Putamen (tissue), 1 donor: ENCODE results near the gene CDK8.
"Not testable (repeated sequence)": the region's sequence is repeated elsewhere in the genome, so short reads cannot be mapped to it uniquely, and the experiment has no call there.

ENCODE experiments used
- DNase-seq: peaks from one replicate; pipeline ENCODE4 v3.0.0-alpha.2; 2016; ENCODE audit warnings: low spot score

The CDK8 gene

GRCh38 chr13:26316095-26316494 is 62.2 kb downstream of the CDK8 start:
- DNase-seq, result not testable (repeated sequence)

- DNase-seq, result no peak
Measured at GRCh38 chr13:26320766-26321165, 66.8 kb downstream of the CDK8 start.

GRCh38 chr13:26323127-26323526 is 69.2 kb downstream of the CDK8 start:
- no peak for DNase-seq

GRCh38 chr13:26323764-26324163 is 69.8 kb downstream of the CDK8 start:
- DNase-seq, result no peak

- no peak for DNase-seq
Measured at GRCh38 chr13:26324294-26324693, 70.4 kb downstream of the CDK8 start.

- DNase-seq, result no peak
Measured at GRCh38 chr13:26324867-26325266, 70.9 kb downstream of the CDK8 start.

- no peak for DNase-seq
Measured at GRCh38 chr13:26325876-26326275, 71.9 kb downstream of the CDK8 start.

GRCh38 chr13:26326562-26326961 is 72.6 kb downstream of the CDK8 start:
- DNase-seq, result no peak

GRCh38 chr13:26327940-26328725 is 74.2 kb downstream of the CDK8 start:
- no peak for DNase-seq

- no peak for DNase-seq
Measured at GRCh38 chr13:26335158-26335557, 81.2 kb downstream of the CDK8 start.

GRCh38 chr13:26340807-26341206 is 86.9 kb downstream of the CDK8 start:
- no peak for DNase-seq

GRCh38 chr13:26342898-26343297 is 89.0 kb downstream of the CDK8 start:
- no peak for DNase-seq

GRCh38 chr13:26343816-26344215 is 89.9 kb downstream of the CDK8 start:
- DNase-seq, result no peak

- no peak for DNase-seq
Measured at GRCh38 chr13:26344980-26345379, 91.1 kb downstream of the CDK8 start.

GRCh38 chr13:26348966-26349365 is 95.0 kb downstream of the CDK8 start:
- DNase-seq, result no peak

- DNase-seq, result no peak
Measured at GRCh38 chr13:26362261-26362660, 108.3 kb downstream of the CDK8 start.

- DNase-seq, result no peak
Measured at GRCh38 chr13:26370553-26370952, 116.6 kb downstream of the CDK8 start.

- no peak for DNase-seq
Measured at GRCh38 chr13:26372747-26373146, 118.8 kb downstream of the CDK8 start.

- DNase-seq, result no peak
Measured at GRCh38 chr13:26376430-26376829, 122.5 kb downstream of the CDK8 start.

GRCh38 chr13:26377038-26377437 is 123.1 kb downstream of the CDK8 start:
- DNase-seq, result no peak

- no peak for DNase-seq
Measured at GRCh38 chr13:26378116-26378515, 124.2 kb downstream of the CDK8 start.

GRCh38 chr13:26379831-26380230 is 125.9 kb downstream of the CDK8 start:
- DNase-seq, result no peak

- no peak for DNase-seq
Measured at GRCh38 chr13:26380930-26381329, 127.0 kb downstream of the CDK8 start.

- no peak for DNase-seq
Measured at GRCh38 chr13:26382366-26382765, 128.4 kb downstream of the CDK8 start.
